ENCODE measurements around the gene GEN1.
"Not testable (repeated sequence)": the region's sequence is repeated elsewhere in the genome, so short reads cannot be mapped to it uniquely, and the experiment has no call there.

DNA sequence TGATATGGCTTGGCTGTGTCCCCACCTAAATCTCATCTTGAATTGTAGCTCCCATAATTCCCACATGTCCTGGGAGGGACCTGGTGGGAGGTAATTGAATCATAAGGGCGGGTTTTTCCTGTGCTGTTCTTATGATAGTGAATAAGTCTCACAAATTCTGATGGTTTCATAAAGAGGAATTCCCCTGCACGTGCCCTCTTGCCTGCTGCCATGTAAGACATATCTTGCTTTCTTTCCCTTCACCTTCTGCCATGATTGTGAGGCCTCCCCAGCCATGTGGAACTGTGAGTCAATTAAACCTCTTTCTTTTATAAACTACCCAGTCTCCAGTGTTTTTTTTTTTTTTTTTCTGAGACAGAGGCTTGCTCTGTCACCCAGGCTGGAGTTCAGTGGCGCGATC is 69.7 kb downstream of the GEN1 start:
- not testable (repeated sequence) for TF ChIP-seq POLR2A (IDR thresholded peaks at IDR 0.05)
- TF ChIP-seq, protein P1, sequence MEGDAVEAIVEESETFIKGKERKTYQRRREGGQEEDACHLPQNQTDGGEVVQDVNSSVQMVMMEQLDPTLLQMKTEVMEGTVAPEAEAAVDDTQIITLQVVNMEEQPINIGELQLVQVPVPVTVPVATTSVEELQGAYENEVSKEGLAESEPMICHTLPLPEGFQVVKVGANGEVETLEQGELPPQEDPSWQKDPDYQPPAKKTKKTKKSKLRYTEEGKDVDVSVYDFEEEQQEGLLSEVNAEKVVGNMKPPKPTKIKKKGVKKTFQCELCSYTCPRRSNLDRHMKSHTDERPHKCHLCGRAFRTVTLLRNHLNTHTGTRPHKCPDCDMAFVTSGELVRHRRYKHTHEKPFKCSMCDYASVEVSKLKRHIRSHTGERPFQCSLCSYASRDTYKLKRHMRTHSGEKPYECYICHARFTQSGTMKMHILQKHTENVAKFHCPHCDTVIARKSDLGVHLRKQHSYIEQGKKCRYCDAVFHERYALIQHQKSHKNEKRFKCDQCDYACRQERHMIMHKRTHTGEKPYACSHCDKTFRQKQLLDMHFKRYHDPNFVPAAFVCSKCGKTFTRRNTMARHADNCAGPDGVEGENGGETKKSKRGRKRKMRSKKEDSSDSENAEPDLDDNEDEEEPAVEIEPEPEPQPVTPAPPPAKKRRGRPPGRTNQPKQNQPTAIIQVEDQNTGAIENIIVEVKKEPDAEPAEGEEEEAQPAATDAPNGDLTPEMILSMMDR (IDR thresholded peaks at IDR 0.05): not testable (repeated sequence)

Data from upper lobe of left lung (tissue), 4 donors.